Neural cell (in vitro differentiated cells): Measurements from ENCODE around the gene INSYN2B. TPM values are rescaled to one million over a fixed set of nuclear protein-coding genes. Genes with fewer than 3 reads are reported as not detected.

ENCODE experiments used
- H2AFZ ChIP-seq: fragments of 200-600, 300-800 bp; sonication (generic), shearing (Covaris generic); 2 replicates; pipeline ENCODE4 v1.6.0; 2014; ENCODE audit warnings: low read depth, mild to moderate bottlenecking, antibody characterized with exemption, low read length, moderate library complexity
- H3F3A ChIP-seq: fragments of 200-600 bp; shearing (Covaris generic); 2 replicates; pipeline ENCODE4 v1.6.1; 2016; ENCODE audit warnings: mild to moderate bottlenecking, moderate library complexity, mixed read lengths, antibody characterized with exemption, low read length; ENCODE audit not compliant: insufficient read depth, poor library complexity, severe bottlenecking
- H3K27ac ChIP-seq: fragments of 200-600, 300-800 bp; sonication (generic), shearing (Covaris generic); 2 replicates; pipeline ENCODE4 v1.5.1; 2014; ENCODE audit warnings: mild to moderate bottlenecking, low read length, moderate library complexity
- H3K27me3 ChIP-seq: fragments of 300-800, 200-600 bp; sonication (generic), shearing (Covaris generic); 2 replicates; pipeline ENCODE4 v1.6.0; 2014; ENCODE audit warnings: mild to moderate bottlenecking, low read depth, low read length, moderate library complexity; ENCODE audit not compliant: insufficient read depth
- H3K36me3 ChIP-seq: fragments of 300-800, 200-600 bp; sonication (generic), shearing (Covaris generic); 2 replicates; pipeline ENCODE4 v1.5.1; 2014; ENCODE audit warnings: mild to moderate bottlenecking, antibody characterized with exemption, low read length, moderate library complexity; ENCODE audit not compliant: insufficient read depth
- H3K4me2 ChIP-seq: fragments of 300-800, 200-600 bp; sonication (generic), shearing (Covaris generic); 2 replicates; pipeline ENCODE4 v1.6.0; 2014; ENCODE audit warnings: mild to moderate bottlenecking, low read length
- H3K4me3 ChIP-seq: fragments of 300-800, 200-600 bp; sonication (generic), shearing (Covaris generic); 2 replicates; pipeline ENCODE4 v1.5.1; 2014; ENCODE audit warnings: mild to moderate bottlenecking, low read length, moderate library complexity
- H3K79me2 ChIP-seq: fragments of 200-600 bp; shearing (Covaris generic); replicated peaks from 2 replicates; pipeline ENCODE4 v1.6.0; 2014; ENCODE audit warnings: mild to moderate bottlenecking, low read length, moderate library complexity; ENCODE audit not compliant: insufficient read depth
- H3K9ac ChIP-seq: fragments of 300-800, 200-600 bp; sonication (generic), shearing (Covaris generic); 2 replicates; pipeline ENCODE4 v1.6.1; 2016; ENCODE audit warnings: mild to moderate bottlenecking, low read length, mixed read lengths
- H3K9me2 ChIP-seq: fragments of 200-600 bp; shearing (Covaris generic); 2 replicates; pipeline ENCODE4 v1.6.1; 2016; ENCODE audit warnings: mild to moderate bottlenecking, low read length, mixed read lengths; ENCODE audit not compliant: insufficient read depth
- H3K9me3 ChIP-seq: fragments of 200-600, 300-800 bp; sonication (generic), shearing (Covaris generic); 2 replicates; pipeline ENCODE4 v1.6.1; 2016; ENCODE audit warnings: mild to moderate bottlenecking, mixed run types, low read length, moderate library complexity, mixed read lengths
- H4K20me1 ChIP-seq: fragments of 200-600 bp; shearing (Covaris generic); 2 replicates; pipeline ENCODE4 v1.6.1; 2016; ENCODE audit warnings: mild to moderate bottlenecking, mixed run types; ENCODE audit not compliant: insufficient read depth
- CTCF ChIP-seq: fragments of 450-650 bp; IDR thresholded peaks from 2 replicates; pipeline ENCODE4 v1.5.1; 2014; ENCODE audit warnings: antibody characterized with exemption, mild to moderate bottlenecking, moderate library complexity; ENCODE audit not compliant: poor library complexity, severe bottlenecking
- EP300 ChIP-seq: fragments of 450-650 bp; conservative IDR thresholded peaks from 2 replicates; pipeline ENCODE4 v1.6.1; 2014; ENCODE audit warnings: antibody characterized with exemption, mild to moderate bottlenecking, moderate library complexity; ENCODE audit not compliant: poor library complexity, severe bottlenecking
- EZH2 ChIP-seq: fragments of 200-600, 300-800 bp; shearing (Covaris generic), sonication (generic); IDR thresholded peaks from 2 replicates; pipeline ENCODE4 v1.6.1; 2014; ENCODE audit warnings: antibody characterized with exemption, low read length, borderline replicate concordance, mild to moderate bottlenecking; ENCODE audit not compliant: insufficient read depth, poor library complexity, severe bottlenecking
- MXI1 ChIP-seq: fragments of 450-650 bp; conservative IDR thresholded peaks from 2 replicates; pipeline ENCODE4 v1.6.1; 2014; ENCODE audit warnings: antibody characterized with exemption, mild to moderate bottlenecking; ENCODE audit not compliant: poor library complexity, severe bottlenecking
- POLR2AphosphoS5 ChIP-seq: IDR thresholded peaks from 2 replicates; pipeline ENCODE4 v1.6.1; 2012
- RAD21 ChIP-seq: fragments of 450-650 bp; conservative IDR thresholded peaks from 2 replicates; pipeline ENCODE4 v1.6.1; 2014; ENCODE audit warnings: antibody characterized with exemption, mild to moderate bottlenecking, moderate library complexity
- SMC3 ChIP-seq: fragments of 450-650 bp; conservative IDR thresholded peaks from 2 replicates; pipeline ENCODE4 v1.6.1; 2014; ENCODE audit warnings: antibody characterized with exemption, mild to moderate bottlenecking, moderate library complexity; ENCODE audit not compliant: poor library complexity
- TAF1 ChIP-seq: IDR thresholded peaks from 2 replicates; pipeline ENCODE4 v1.6.1; 2012; ENCODE audit warnings: low read depth
- polyA plus RNA-seq: library from polyadenylated mRNA; depleted of rRNA; stranded (reverse); fragments of >200 nt; gene quantifications from 2 replicates; pipeline ENCODE4 v1.2.3, GENCODE V29; 2014
- TF ChIP-seq, protein P1 (sequence below): IDR thresholded peaks from 2 replicates; pipeline ENCODE4 v1.6.1; 2012; ENCODE audit warnings: borderline replicate concordance

Gene INSYN2B
- polyA plus RNA-seq, 1 donor from 2014 or later = 0.37 TPM

DNA sequence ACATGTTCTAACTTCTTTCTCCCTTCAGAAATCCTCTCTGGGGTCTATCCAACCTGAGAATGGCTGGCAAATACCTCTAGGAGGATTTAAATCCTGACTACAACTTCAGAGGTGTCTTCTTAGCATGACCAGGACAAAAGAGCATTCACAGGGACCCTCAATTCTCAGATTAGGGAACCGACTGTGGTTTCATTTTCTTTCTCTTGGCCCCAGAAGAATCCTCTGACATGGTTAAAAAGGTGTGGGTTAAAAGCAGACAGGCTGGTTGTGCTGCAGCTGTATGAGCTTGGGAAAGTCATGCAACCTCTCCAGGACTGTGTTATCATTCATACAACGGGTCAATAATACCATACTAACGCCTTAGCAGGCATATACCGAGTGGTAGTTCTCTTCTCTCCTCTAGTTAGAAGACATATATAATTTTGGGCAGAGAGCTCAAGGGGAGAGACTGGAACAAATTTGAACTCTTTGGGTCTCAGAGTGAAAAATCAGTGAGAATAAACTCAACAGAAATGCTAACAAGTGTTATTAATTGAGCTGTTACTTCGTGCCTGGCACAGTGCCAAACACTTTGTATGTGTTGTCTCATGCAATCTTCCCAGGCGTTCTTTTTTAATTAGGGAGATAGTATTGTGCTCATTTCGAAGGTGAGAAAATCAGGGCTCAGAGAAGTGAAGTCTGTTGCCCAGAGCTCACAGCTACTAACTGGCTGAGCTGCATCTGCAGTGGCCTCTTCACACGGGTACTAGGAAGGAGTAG, 35.2 kb downstream of the INSYN2B start:
- no peak overlapping the region for H3K9ac ChIP-seq
- no peaks in the 10 kb centered on the region for H3F3A ChIP-seq
- H3K36me3 ChIP-seq = no peaks in the 10 kb centered on the region
- H3K9me3 ChIP-seq = no peaks in the 10 kb centered on the region
- H3K27me3 ChIP-seq = no peaks in the 10 kb centered on the region
- H3K79me2 ChIP-seq = no peaks in the 10 kb centered on the region
- no peak overlapping the region for H3K4me2 ChIP-seq
- H2AFZ ChIP-seq = no peak overlapping the region
- H3K27ac ChIP-seq = no peak overlapping the region
- no peak overlapping the region for H3K4me3 ChIP-seq
- no peaks in the 10 kb centered on the region for H3K9me2 ChIP-seq
- TF ChIP-seq TAF1 = no peak
- no peak for TF ChIP-seq SMC3
- no peak for TF ChIP-seq CTCF
- no peak for TF ChIP-seq POLR2AphosphoS5
- TF ChIP-seq, protein P1, sequence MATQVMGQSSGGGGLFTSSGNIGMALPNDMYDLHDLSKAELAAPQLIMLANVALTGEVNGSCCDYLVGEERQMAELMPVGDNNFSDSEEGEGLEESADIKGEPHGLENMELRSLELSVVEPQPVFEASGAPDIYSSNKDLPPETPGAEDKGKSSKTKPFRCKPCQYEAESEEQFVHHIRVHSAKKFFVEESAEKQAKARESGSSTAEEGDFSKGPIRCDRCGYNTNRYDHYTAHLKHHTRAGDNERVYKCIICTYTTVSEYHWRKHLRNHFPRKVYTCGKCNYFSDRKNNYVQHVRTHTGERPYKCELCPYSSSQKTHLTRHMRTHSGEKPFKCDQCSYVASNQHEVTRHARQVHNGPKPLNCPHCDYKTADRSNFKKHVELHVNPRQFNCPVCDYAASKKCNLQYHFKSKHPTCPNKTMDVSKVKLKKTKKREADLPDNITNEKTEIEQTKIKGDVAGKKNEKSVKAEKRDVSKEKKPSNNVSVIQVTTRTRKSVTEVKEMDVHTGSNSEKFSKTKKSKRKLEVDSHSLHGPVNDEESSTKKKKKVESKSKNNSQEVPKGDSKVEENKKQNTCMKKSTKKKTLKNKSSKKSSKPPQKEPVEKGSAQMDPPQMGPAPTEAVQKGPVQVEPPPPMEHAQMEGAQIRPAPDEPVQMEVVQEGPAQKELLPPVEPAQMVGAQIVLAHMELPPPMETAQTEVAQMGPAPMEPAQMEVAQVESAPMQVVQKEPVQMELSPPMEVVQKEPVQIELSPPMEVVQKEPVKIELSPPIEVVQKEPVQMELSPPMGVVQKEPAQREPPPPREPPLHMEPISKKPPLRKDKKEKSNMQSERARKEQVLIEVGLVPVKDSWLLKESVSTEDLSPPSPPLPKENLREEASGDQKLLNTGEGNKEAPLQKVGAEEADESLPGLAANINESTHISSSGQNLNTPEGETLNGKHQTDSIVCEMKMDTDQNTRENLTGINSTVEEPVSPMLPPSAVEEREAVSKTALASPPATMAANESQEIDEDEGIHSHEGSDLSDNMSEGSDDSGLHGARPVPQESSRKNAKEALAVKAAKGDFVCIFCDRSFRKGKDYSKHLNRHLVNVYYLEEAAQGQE = no peak
- TF ChIP-seq MXI1 = no peak
- TF ChIP-seq RAD21 = no peak
- TF ChIP-seq EP300 = no peak
- TF ChIP-seq EZH2 = no peak
- H4K20me1 ChIP-seq = no peaks in the 10 kb centered on the region

DNA sequence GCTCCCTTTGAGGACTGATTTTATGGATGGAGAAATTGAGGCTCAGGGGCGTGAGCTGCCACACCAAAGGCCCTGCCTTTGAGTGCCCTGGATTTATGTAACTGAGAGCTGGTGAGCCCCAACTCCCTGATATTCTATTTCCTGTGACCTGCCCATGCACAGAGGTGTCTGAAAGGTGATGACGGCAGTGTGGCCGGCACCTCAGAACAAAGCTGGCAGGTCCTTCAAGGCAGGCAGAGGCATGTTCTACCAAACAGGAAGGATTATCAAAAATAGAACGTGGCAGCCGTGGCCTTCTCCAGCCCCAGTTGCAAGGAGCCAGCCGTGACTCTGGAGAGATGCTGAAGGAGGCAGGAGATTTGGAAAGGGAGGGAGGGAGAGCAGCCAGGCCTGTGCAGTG, 36.2 kb downstream of the INSYN2B start:
- Histone ChIP-seq H3K36me3 (no peaks in the 10 kb centered on the region), H3K79me2 (no peaks in the 10 kb centered on the region), H3K27ac (no peak overlapping the region), H3K27me3 (no peaks in the 10 kb centered on the region), H2AFZ (no peak overlapping the region), H3K4me2 (no peak overlapping the region), H3K9me3 (no peaks in the 10 kb centered on the region), H3K9ac (no peak overlapping the region), H4K20me1 (no peaks in the 10 kb centered on the region), H3F3A (no peaks in the 10 kb centered on the region), H3K9me2 (no peaks in the 10 kb centered on the region), H3K4me3 (no peak overlapping the region)
- TF ChIP-seq SMC3 = no peak
- no peak for TF ChIP-seq POLR2AphosphoS5
- TF ChIP-seq EZH2 = no peak
- no peak for TF ChIP-seq RAD21
- TF ChIP-seq CTCF = no peak
- no peak for TF ChIP-seq MXI1
- TF ChIP-seq TAF1 = no peak
- TF ChIP-seq EP300 = no peak
- TF ChIP-seq, protein P1 = no peak
